ENCODE data around the gene PCNP.
A peak's percentile ranks its signal among the peaks of the same experiment; 100 is the strongest.
"Not testable (repeated sequence)": the region's sequence is repeated elsewhere in the genome, so short reads cannot be mapped to it uniquely, and the experiment has no call there.

The PCNP gene

DNA sequence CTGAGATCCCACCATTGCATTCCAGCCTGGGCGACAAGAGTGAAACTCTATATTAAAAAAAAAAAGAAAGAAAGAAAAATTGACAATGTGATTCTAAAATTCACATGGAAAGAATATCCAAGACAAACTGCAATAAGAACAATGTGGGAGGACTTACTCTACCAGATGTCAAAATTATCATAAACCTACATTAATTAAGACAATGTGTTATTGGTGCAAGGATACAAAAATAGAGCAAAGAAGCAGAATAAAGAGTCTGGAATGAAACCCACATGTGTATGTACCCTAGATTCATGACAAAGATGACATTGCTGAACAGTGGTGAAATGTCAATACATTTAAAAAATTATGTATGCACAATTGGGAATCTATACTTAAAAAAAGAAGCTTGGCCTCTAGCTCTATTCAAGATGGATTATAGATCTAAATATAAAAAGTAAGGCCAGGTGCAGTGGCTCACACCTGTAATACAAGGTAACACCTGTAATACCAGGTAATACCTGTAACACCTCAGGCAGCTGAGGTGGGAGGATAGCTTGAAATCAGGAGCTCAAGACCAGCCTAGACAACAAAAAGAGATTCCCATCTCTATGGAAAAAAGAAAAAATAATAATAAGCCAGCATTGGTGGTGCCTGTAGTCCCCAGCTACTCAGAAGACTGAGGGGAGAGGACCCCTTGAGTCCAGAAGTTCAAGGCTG, 57.3 kb downstream of the PCNP start:
- no peak for FAIRE-seq
- DNase-seq (ENCODE audit: low spot score), result no peak

DNA sequence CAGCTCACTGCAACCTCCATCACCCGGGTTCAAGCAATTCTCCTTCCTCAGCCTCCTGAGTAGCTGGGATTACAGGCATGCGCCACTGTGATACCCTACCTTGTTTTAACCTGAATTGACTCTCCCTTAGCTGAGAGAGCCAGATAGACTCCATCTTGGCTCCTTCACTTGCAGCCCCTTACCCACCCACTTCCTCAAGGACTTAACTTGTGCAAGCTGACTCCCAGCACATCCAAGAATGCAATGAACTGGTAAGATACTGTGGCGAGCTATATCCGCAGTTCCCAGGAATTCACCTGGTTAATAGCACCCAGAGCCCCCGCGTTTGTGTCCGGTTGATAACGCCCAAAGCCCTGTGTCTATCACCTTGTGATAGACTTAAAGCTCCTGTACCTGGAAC, 58.0 kb downstream of the PCNP start:
- not testable (repeated sequence) for DNase-seq (ENCODE audit: low spot score); FAIRE-seq

DNA sequence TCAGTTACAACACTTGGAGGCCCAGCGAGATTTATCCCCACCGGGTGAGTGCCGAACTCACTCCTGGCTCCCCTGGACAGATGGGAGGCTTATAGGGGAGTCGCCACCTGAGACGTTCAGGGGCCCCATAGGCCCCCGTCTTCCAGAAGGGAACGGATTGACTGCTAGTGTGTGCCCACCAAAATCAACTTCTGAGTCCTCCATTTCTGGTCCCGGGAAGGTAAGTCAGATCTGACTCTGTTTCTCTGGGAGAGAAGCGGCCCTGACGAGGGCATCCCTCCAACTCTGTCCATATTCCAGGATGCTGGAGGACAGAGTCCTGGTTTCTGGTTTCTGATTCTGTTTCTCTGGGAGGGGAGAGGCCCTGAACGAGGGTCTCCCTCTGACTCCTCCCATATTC, 58.6 kb downstream of the PCNP start:
- FAIRE-seq (no peak), DNase-seq (ENCODE audit: low spot score) (no peak)

DNA sequence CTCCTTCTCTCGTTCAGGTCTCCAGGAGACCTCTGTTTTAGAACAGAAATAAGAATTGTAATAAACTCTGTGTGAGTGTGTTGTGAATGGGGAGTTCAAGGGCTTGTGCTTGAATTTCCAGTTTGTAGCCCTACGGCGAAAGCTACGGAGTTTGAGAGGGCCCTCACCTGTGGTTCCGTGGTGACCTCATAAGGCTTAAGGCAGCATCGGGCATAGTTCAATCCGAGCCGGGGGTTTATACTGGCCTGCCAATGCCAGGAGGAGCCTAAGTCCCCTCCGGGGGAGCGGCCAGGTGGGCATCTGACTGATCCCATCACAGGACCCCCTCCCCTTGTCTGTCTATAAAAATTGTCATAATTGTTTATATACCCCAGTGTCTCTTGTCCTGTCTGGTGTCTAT, 59.2 kb downstream of the PCNP start:
- no peak for FAIRE-seq

DNA sequence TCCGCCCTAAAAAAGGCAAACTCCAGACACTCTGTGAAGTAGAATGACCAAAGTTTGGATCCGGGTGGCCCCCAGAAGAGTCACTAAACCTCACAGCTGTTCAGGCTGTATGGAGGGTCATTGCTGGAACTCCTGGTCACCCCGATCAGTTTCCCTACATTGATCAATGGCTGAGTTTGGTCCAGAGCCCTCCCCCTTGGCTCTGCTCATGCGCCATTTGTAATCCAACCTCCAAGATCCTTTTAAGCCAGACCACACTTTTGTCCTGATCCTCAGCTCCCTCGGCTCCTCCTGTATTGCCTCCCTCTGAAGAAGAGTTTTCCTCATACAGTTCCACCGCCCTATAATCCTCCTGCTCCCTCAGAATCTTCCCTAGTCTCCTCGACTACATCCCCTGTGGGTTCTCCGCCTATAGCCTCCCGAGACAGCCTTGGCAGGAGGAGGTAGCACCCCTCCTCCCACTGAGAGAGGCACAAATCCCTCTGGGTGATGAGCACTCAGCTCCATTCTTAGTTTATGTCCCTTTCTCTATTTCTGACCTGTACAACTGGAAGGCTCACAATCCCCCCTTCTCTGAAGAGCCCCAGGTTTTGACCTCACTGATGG, 60.7 kb downstream of the PCNP start:
- FAIRE-seq (no peak), DNase-seq (ENCODE audit: low spot score) (no peak)

More for the DNA sequence above, 59.2 kb downstream of the PCNP start:
- no peak for DNase-seq (ENCODE audit: low spot score)

DNA sequence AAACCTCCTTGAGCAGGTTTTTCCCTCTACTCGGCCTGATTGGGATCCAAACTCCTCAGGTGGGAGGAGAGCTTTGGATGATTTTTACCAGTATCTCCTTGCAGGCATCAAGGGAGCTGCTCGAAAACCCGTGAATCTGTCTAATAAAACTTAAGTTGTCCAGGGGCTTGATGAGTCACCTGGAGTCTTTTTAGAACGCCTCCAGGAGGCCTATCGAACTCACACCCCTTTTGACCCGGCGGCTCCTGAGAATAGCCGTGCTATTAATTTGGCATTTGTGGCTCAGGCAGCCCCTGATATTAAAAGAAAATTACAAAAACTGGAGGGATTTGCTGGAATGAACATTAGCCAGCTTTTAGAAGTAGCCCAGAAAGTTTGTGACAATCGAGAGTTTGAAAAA, 61.4 kb downstream of the PCNP start:
- DNase-seq (ENCODE audit: low spot score) (peak; percentile 42), FAIRE-seq (no peak)

DNA sequence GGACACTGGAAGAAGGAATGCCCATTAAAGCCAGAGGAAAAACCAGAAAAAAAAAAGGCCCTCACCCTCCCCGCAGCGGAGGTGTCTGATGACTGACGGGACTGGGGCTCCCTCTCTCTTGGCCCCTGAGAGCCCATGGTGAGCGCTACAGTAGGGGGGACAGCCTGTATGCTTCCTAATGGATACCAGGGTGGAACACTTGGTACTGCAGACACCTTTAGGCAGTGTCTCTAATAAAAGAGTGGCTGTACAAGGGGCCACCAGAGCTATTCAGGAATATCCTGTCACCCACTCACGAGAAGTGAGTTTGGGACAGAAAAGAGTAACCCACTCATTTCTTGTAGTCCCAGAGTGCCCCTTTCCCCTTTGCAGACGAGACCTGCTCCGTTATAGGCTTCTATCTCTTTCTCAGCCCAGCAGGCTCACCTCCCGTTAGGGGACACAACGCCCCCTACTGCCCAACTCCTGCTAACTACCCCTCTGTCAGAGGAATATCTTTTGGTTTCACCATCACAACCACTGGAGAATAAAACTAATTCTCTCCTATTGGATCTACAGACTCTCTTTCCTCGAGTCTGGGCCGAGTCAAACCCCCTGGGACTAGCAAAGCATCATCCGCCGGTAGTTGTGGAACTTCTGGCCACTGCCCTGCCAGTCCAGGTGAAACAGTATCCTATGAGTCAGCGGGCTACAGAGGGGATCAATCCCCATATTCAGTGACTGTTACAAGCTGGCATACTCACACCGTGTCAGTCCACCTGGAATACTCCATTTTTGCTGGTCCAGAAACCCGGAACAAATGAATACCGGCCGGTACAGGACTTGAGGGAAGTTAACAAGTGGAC, 62.2 kb downstream of the PCNP start:
- DNase-seq (ENCODE audit: low spot score) (peak; percentile 66), FAIRE-seq (no peak)

DNA sequence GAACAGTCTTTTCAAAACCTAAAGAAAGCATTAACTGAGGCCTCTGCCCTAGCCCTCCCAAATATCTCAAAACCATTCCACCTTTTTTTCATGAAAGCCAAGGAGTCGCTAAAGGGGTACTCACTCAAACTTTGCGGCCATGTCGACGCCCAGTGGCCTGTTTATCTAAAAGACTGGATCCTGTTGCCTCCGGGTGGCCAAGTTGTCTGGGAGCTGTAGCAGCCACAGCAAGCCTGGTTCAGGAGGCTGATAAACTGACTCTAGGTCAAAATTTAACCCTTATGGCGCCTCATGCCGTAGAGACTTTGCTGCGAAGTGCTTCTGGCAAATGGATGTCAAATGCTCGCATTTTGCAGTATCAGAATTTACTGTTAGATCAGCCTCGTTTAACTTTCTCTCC, 63.5 kb downstream of the PCNP start:
- FAIRE-seq, result no peak
- no peak for DNase-seq (ENCODE audit: low spot score)

DNA sequence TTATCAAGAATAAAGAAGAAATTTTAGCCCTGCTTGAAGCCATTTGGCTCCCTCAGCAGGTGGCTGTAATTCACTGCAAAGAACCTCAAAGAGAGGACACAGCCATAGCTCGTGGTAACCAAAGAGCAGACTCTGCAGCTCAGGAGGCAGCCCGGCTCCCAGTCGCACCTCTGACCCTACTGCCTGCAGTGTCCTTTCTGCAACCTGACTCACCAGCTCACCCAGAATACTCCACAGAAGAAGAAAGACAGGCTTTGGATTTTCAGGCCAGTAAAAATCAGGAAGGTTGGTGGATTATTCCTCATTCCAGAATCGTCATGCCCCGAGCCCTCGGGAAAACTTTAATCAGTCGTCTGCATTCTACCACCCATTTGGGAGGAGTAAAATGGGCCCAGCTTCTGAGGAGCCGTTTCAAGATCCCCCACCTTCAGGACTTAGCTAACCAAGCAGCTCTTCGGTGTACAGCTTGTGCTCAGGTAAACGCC, 64.3 kb downstream of the PCNP start:
- DNase-seq (ENCODE audit: low spot score), result no peak
- no peak for FAIRE-seq

DNA sequence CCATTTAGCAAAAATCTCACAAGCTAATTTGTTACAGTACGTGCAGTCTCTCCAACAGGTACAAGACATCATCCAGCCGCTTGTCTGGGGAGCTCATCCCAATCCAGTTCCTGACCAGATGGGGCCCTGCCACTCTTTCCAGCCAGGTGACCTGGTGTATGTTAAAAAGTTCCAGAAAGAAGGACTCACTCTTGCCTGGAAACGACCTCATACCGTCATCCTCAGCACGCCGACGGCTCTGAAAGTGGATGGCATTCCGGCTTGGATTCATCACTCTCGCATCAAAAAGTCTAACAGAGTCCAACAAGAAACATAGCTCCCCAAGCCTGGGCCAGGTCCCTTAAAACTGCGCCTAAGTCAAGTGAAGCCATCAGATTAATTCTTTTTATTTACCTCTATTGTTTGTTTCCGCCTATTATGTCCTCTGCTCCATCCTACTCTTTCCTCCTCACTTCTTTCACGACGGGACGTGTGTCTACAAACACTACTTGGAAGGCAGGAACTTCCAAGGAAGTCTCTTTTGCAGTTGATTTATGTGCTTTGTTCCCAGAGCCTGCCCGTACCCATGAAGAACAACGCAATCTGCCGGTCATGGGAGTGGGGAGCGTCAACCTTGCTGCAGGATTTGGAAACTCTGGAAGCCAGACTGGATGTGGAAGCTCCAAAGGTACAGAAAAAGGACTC, 65.4 kb downstream of the PCNP start:
- FAIRE-seq (no peak), DNase-seq (ENCODE audit: low spot score) (no peak)

DNA sequence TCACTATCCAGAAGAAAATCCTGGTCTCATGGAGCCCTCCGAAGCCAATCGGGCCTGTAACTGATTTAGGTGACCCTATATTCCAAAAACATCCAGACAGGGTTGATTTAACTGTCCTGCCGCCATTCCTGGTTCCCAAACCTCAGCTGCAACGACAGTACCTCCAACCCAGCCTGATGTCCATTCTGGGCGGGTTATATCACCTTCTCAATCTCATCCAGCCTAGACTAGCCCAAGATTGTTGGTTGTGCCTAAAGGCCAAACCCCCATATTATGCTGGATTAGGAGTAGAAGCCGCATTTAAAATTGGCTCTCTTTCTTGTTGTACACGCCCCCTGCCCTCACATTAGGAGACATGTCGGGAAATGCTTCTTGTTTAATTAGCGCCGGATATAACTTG, 66.3 kb downstream of the PCNP start:
- FAIRE-seq (no peak), DNase-seq (ENCODE audit: low spot score) (no peak)

DNA sequence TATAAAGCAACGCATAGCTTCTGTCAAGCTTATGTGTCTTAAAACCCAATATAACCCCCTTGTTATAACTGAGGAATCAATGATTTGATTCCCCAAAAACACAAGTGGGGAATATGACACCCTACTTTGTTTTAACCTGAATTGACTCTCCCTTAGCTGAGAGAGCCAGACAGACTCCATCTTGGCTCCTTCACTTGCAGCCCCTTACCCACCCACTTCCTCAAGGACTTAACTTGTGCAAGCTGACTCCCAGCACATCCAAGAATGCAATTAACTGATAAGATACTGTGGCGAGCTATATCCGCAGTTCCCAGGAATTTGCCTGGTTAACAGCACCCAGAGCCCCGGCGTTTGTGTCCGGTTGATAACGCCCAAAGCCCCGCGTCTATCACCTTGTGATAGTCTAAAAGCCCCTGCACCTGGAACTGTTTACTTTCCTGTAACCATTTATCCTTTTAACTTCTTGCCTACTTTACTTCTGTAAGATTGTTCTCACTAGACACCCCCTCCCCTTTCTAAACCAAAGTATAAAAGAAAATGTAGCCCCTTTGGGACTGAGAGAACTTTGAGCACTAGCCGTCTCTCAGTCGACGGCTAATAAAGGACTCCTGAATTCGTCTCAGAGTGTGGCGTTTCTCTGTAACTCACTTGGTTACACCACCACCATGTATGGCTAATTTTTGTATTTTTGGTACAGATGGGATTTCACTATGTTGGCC, 67.6 kb downstream of the PCNP start:
- FAIRE-seq; DNase-seq (ENCODE audit: low spot score): not testable (repeated sequence)

DNA sequence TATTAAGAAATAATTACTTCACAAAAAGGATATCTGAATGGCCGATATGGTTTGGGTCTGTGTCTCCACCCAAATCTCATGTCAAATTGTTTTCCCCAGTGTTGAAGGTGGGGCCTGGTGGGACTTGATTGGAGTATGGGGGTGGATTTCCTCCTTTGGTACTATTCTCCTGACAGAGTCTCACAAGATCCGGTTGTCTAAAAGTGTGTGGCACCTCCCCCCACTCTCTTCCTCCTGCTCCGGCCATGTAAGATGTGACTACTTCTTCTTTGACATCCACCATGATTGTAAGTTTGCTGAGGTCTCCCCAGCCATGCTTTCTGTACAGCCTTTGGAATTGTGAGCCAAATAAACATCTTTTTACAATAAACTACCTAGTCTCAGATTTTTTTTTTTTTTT, 68.5 kb downstream of the PCNP start:
- DNase-seq (ENCODE audit: low spot score), result no peak
- no peak for FAIRE-seq

DNA sequence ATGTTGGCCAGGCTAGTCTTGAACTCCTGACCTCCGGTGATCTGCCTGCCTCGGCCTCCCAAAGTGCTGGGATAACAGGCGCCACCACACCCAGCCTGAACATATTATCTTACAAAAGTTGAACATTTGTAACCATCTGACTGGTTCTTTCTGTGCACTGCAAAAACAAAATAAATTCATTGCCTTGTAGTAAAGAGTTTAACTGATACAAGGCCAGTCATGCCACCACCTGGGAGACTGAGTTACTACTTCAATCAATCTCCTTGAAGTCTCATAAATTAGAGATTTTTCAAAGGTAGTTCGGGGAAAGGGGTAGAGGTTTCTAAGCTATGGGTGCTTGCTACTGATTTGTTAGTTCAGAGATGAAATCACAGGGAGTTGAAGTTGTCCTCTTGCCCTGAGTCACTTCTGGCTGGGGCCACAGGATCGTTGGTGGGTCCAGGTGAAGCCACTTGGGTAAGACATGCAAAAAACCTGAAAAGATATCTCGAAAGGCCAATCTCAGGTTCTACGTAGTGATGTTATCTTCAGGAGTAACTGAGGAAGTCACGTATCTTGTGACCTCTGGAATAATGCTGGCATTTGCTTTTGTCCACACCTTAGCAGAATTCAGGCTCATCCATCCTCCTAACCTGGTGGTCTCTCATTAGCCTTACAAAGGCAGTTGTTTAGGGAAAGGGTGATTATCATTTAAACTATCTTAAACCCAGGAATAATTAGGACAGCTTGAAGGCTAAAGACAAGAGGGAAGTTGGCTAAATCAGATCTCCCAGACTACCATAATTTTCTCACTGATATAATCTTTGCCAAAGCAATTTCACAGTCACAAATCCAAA, 69.2 kb downstream of the PCNP start:
- no peak for FAIRE-seq
- DNase-seq (ENCODE audit: low spot score), result no peak
